Vagina (tissue), 2 donors: ENCODE data around the gene VPS26C.

Experiments used
- CTCF ChIP-seq, 3 experiments: fragments of 450-650 bp in 2 of 3; fragments of 200-600 bp in 1 of 3; sonication (generic) in 1 of 3; IDR thresholded peaks; one replicate each; pipeline ENCODE4 v1.5.1; 2017 to 2019; ENCODE audit warnings: antibody characterized with exemption in 3 of 3, mild to moderate bottlenecking in 2 of 3, moderate library complexity in 2 of 3
- POLR2AphosphoS5 ChIP-seq, 2 donors: sonication (generic); formaldehyde crosslinking; IDR thresholded peaks; one replicate each; pipeline ENCODE4 v1.9.0; 2017; ENCODE audit warnings: antibody characterized with exemption in 2 of 2, mild to moderate bottlenecking in 2 of 2, low read depth in 1 of 2; ENCODE audit not compliant: insufficient read depth in 1 of 2

- TF ChIP-seq CTCF (IDR thresholded peaks at IDR 0.05) = no peak
- no peak for TF ChIP-seq POLR2AphosphoS5 (IDR thresholded peaks at IDR 0.05; ENCODE audit: insufficient read depth in 1 of 2, low read depth in 1 of 2)
These were observed 83.4 kb downstream of the VPS26C start for GRCh38 chr21:37183749-37184148.
